HEK293 (cell line): ENCODE measurements around the gene CR1.
"Not testable (repeated sequence)": the region's sequence is repeated elsewhere in the genome, so short reads cannot be mapped to it uniquely, and the experiment has no call there.

Experiments
- CTCF ChIA-PET: fragments of 350-600 bp; formaldehyde crosslinking; extraction: SDS; loops from one replicate; lab custom pipeline; 2021; ENCODE audit warnings: antibody characterized with exemption; lab: Yijun Ruan, JAX
- POLR2A ChIA-PET: fragments of 300-600 bp; formaldehyde crosslinking; extraction: SDS; loops from one replicate; lab custom pipeline; 2020; ENCODE audit warnings: antibody characterized with exemption, inconsistent platforms; lab: Yijun Ruan, JAX
- H3K27ac ChIP-seq: fragments of 200-500 bp; sonication (Bioruptor generic); 2 replicates; pipeline ENCODE4 v1.5.1; 2014; ENCODE audit warnings: low read depth, low read length, control low read depth, inconsistent platforms; ENCODE audit errors: extremely low read depth
- H3K36me3 ChIP-seq, 2 experiments: fragments of 200-500 bp in 1 of 2; sonication (Bioruptor generic) in 1 of 2; 1 replicate in 1 of 2; 2 replicates in 1 of 2; pipeline ENCODE4 v1.5.1; 2014 to 2017; ENCODE audit warnings: inconsistent platforms in 2 of 2, low read length in 2 of 2; ENCODE audit not compliant: control insufficient read depth in 2 of 2, insufficient read depth in 1 of 2
- H3K4me1 ChIP-seq: fragments of 200-500 bp; sonication (Bioruptor generic); 2 replicates; pipeline ENCODE4 v1.5.1; 2014; ENCODE audit warnings: mild to moderate bottlenecking, low read length, inconsistent platforms; ENCODE audit not compliant: control insufficient read depth, insufficient read depth
- H3K4me3 ChIP-seq: 2 replicates; pipeline ENCODE4 v1.5.1; 2011; ENCODE audit warnings: low read depth, mild to moderate bottlenecking, control low read depth, low read length, moderate library complexity
- H3K9me3 ChIP-seq: fragments of 200-500 bp; sonication (Bioruptor generic); 2 replicates; pipeline ENCODE4 v1.5.1; 2014; ENCODE audit warnings: low read depth, low read length, inconsistent platforms; ENCODE audit not compliant: control insufficient read depth, insufficient read depth
- KLF1 ChIP-seq: fragments of 450-650 bp; formaldehyde crosslinking; IDR thresholded peaks from 2 replicates; pipeline ENCODE4 v1.5.1; 2016; ENCODE audit warnings: missing biosample characterization, missing genetic modification characterization
- ZBTB10 ChIP-seq: fragments of 450-650 bp; formaldehyde crosslinking; IDR thresholded peaks from 2 replicates; pipeline ENCODE4 v1.5.1; 2016; ENCODE audit warnings: missing biosample characterization, missing genetic modification characterization
- ZBTB48 ChIP-seq: fragments of 450-650 bp; formaldehyde crosslinking; IDR thresholded peaks from 2 replicates; pipeline ENCODE4 v1.5.1; 2016; ENCODE audit warnings: missing biosample characterization, missing genetic modification characterization
- ZBTB49 ChIP-seq: fragments of 450-650 bp; formaldehyde crosslinking; IDR thresholded peaks from 2 replicates; pipeline ENCODE4 v1.5.1; 2016; ENCODE audit warnings: missing biosample characterization, missing genetic modification characterization, low read depth
- ZBTB6 ChIP-seq: fragments of 450-650 bp; formaldehyde crosslinking; IDR thresholded peaks from 2 replicates; pipeline ENCODE4 v1.5.1; 2017; ENCODE audit warnings: missing biosample characterization, missing genetic modification characterization
- ZFP37 ChIP-seq: fragments of 450-650 bp; formaldehyde crosslinking; IDR thresholded peaks from 2 replicates; pipeline ENCODE4 v1.5.1; 2016; ENCODE audit warnings: missing biosample characterization, missing genetic modification characterization
- ZNF146 ChIP-seq: fragments of 450-650 bp; formaldehyde crosslinking; IDR thresholded peaks from 2 replicates; pipeline ENCODE4 v1.5.1; 2016; ENCODE audit warnings: missing biosample characterization, missing genetic modification characterization
- ZNF223 ChIP-seq: fragments of 450-650 bp; formaldehyde crosslinking; IDR thresholded peaks from 2 replicates; pipeline ENCODE4 v1.5.1; 2016; ENCODE audit warnings: missing biosample characterization, missing genetic modification characterization
- ZNF335 ChIP-seq: fragments of 450-650 bp; formaldehyde crosslinking; conservative IDR thresholded peaks from 2 replicates; pipeline ENCODE4 v1.5.1; 2016; ENCODE audit warnings: missing biosample characterization, missing genetic modification characterization
- ZNF404 ChIP-seq: fragments of 450-650 bp; formaldehyde crosslinking; IDR thresholded peaks from 2 replicates; pipeline ENCODE4 v1.5.1; 2017; ENCODE audit warnings: missing biosample characterization, missing genetic modification characterization
- ZNF529 ChIP-seq: fragments of 450-650 bp; formaldehyde crosslinking; IDR thresholded peaks from 2 replicates; pipeline ENCODE4 v1.5.1; 2017; ENCODE audit warnings: missing genetic modification characterization, missing biosample characterization; ENCODE audit not compliant: insufficient replicate concordance
- ZNF555 ChIP-seq: fragments of 450-650 bp; formaldehyde crosslinking; conservative IDR thresholded peaks from 2 replicates; pipeline ENCODE4 v1.5.1; 2017; ENCODE audit warnings: missing biosample characterization, mild to moderate bottlenecking, missing genetic modification characterization, inconsistent platforms
- ZNF76 ChIP-seq: fragments of 450-650 bp; formaldehyde crosslinking; IDR thresholded peaks from 2 replicates; pipeline ENCODE4; 2016; ENCODE audit warnings: low read depth, missing biosample characterization, missing genetic modification characterization, borderline replicate concordance
- ZSCAN16 ChIP-seq: fragments of 450-650 bp; formaldehyde crosslinking; IDR thresholded peaks from 2 replicates; pipeline ENCODE4 v1.5.1; 2016; ENCODE audit warnings: missing biosample characterization, missing genetic modification characterization
- ZSCAN18 ChIP-seq: fragments of 450-650 bp; formaldehyde crosslinking; IDR thresholded peaks from 2 replicates; pipeline ENCODE4 v1.5.1; 2016; ENCODE audit warnings: missing biosample characterization, missing genetic modification characterization
- ZSCAN4 ChIP-seq: fragments of 450-650 bp; formaldehyde crosslinking; IDR thresholded peaks from 2 replicates; pipeline ENCODE4 v1.5.1; 2017; ENCODE audit warnings: missing biosample characterization, missing genetic modification characterization

The CR1 gene

GRCh38 chr1:207659545-207660153 lies 163.7 kb downstream of the CR1 start (continued):
- TF ChIP-seq ZBTB49: no peak
- no peak for TF ChIP-seq ZFP37 (tag by site-specific recombination)
- TF ChIP-seq ZNF223 (tag by site-specific recombination): no peak
- TF ChIP-seq KLF1 (tag by site-specific recombination): 0 out of 2 replicates have a peak, but pooled peaks have one; percentile 16
- no peak for TF ChIP-seq ZNF76 (tag by site-specific recombination)
- TF ChIP-seq, all 188 proteins: peak for 4

- CTCF ChIA-PET: not testable (repeated sequence)
- TF ChIP-seq ZNF529 (tag by site-specific recombination): peak; percentile 73
- TF ChIP-seq, all 188 proteins: peak for 1; not testable (repeated sequence) for 187
- H3K27ac ChIP-seq, H3K4me1 ChIP-seq, H3K36me3 ChIP-seq, H3K9me3 ChIP-seq, POLR2A ChIA-PET, H3K4me3 ChIP-seq: not testable (repeated sequence)
These were observed 165.5 kb downstream of the CR1 start for GRCh38 chr1:207661420-207661819.

- ChIA-PET CTCF (no interaction called here), POLR2A (no interaction called here)
- H3K4me1 ChIP-seq: no peaks in the 10 kb centered on the region
- H3K27ac ChIP-seq: no peak overlapping the region
- H3K36me3 ChIP-seq: no peaks in the 10 kb centered on the region
- no peak overlapping the region for H3K4me3 ChIP-seq
- no peaks in the 10 kb centered on the region for H3K9me3 ChIP-seq
- peak; percentile 58; the same call in 1 of the 2 replicates for TF ChIP-seq ZNF146
- TF ChIP-seq ZSCAN18 (tag by site-specific recombination): no peak
These were observed 170.4 kb downstream of the CR1 start for GRCh38 chr1:207666342-207666741.

GRCh38 chr1:207669528-207670009 lies 173.6 kb downstream of the CR1 start:
- Histone ChIP-seq H3K9me3 (no peaks in the 10 kb centered on the region), H3K4me1 (no peaks in the 10 kb centered on the region), H3K36me3 (no peaks in the 10 kb centered on the region), H3K27ac (no peak overlapping the region), H3K4me3 (no peak overlapping the region)
- ChIA-PET CTCF (interaction anchor here (1.0 kb wide), 1 partner anchor 29 kb away, joined by 4 read pairs; no protein-coding TSS in a partner anchor), POLR2A (no interaction called here)
- no peak for TF ChIP-seq ZBTB6 (tag by site-specific recombination)
- no peak for TF ChIP-seq ZNF223 (tag by site-specific recombination)
- TF ChIP-seq ZNF555 (tag by site-specific recombination): no peak
- no peak for TF ChIP-seq ZBTB48 (tag by site-specific recombination)
- TF ChIP-seq ZNF335 (tag by site-specific recombination): no peak
- no peak for TF ChIP-seq ZSCAN16 (tag by site-specific recombination)
- no peak for TF ChIP-seq ZSCAN18 (tag by site-specific recombination)
- no peak for TF ChIP-seq ZBTB10 (tag by site-specific recombination)
- TF ChIP-seq ZNF404: no peak
- TF ChIP-seq ZSCAN4 (tag by site-specific recombination): no peak
